K562 (cell line): ENCODE measurements around the gene TOM1. TPM values are rescaled to one million over a fixed set of nuclear protein-coding genes. Genes with fewer than 3 reads are reported as not detected.
A peak's percentile ranks its signal among the peaks of the same experiment; 100 is the strongest.

Source experiments
- EGR1 ChIP-seq: fragments of 450-650 bp; conservative IDR thresholded peaks from 2 replicates; pipeline ENCODE4 v1.6.1; 2017; ENCODE audit warnings: mild to moderate bottlenecking
- ETS2 ChIP-seq: IDR thresholded peaks from 2 replicates; pipeline ENCODE4 v1.6.1; 2016; ENCODE audit warnings: borderline replicate concordance, missing genetic modification characterization, mild to moderate bottlenecking, moderate library complexity, missing compliant biosample characterization; ENCODE audit not compliant: poor library complexity, severe bottlenecking
- FOXO4 ChIP-seq: fragments of 450-650 bp; formaldehyde crosslinking; IDR thresholded peaks from 2 replicates; pipeline ENCODE4 v1.4.0; 2020; ENCODE audit warnings: mild to moderate bottlenecking, moderate library complexity
- HDAC3 ChIP-seq: fragments of 450-650 bp; IDR thresholded peaks from 2 replicates; pipeline ENCODE4 v1.6.1; 2018; ENCODE audit warnings: borderline replicate concordance, mild to moderate bottlenecking, moderate library complexity; ENCODE audit not compliant: partially characterized antibody
- HDAC8 ChIP-seq: fragments of 450-650 bp; IDR thresholded peaks from 2 replicates; pipeline ENCODE4 v1.6.1; 2016; ENCODE audit warnings: mild to moderate bottlenecking, missing genetic modification characterization, moderate library complexity, missing compliant biosample characterization
- MEIS2 ChIP-seq: fragments of 450-650 bp; IDR thresholded peaks from 2 replicates; pipeline ENCODE4 v1.6.1; 2014; ENCODE audit warnings: mild to moderate bottlenecking; ENCODE audit not compliant: partially characterized antibody
- PHTF2 ChIP-seq: fragments of 250-450 bp; sonication (Bioruptor Pico); IDR thresholded peaks from 2 replicates; pipeline ENCODE4 v1.5.0; 2021; ENCODE audit warnings: mild to moderate bottlenecking
- SMAD1 ChIP-seq: fragments of 150-350 bp; IDR thresholded peaks from 2 replicates; pipeline ENCODE4 v1.6.1; 2014; ENCODE audit warnings: low read length, low read depth; ENCODE audit not compliant: partially characterized antibody
- SMC3 ChIP-seq: conservative IDR thresholded peaks from 2 replicates; pipeline ENCODE4 v1.6.1; 2011; ENCODE audit warnings: low read depth, low read length, improper control_type of control experiment; ENCODE audit not compliant: insufficient read depth
- SREBF2 ChIP-seq: sonication (generic); formaldehyde crosslinking; IDR thresholded peaks from 2 replicates; pipeline ENCODE4 v1.4.0; 2020; ENCODE audit warnings: mild to moderate bottlenecking, missing genetic modification reagents
- TARDBP ChIP-seq: fragments of 450-650 bp; IDR thresholded peaks from 2 replicates; pipeline ENCODE4 v1.6.1; 2016
- THRA ChIP-seq: fragments of 450-650 bp; IDR thresholded peaks from 2 replicates; pipeline ENCODE4 v1.6.1; 2017; ENCODE audit warnings: mild to moderate bottlenecking, moderate library complexity
- ZBTB17 ChIP-seq: fragments of 450-650 bp; formaldehyde crosslinking; IDR thresholded peaks from 2 replicates; pipeline ENCODE4 v1.4.0; 2020; ENCODE audit warnings: mild to moderate bottlenecking
- ZNF121 ChIP-seq: sonication (generic); formaldehyde crosslinking; conservative IDR thresholded peaks from 2 replicates; pipeline ENCODE4 v1.8.0; 2022; ENCODE audit warnings: missing genetic modification reagents
- ZNF76 ChIP-seq: fragments of 250-450 bp; sonication (Bioruptor Pico); IDR thresholded peaks from 2 replicates; pipeline ENCODE4 v1.4.0; 2020; ENCODE audit warnings: mild to moderate bottlenecking, moderate library complexity, borderline replicate concordance
- polyA plus RNA-seq, 8 experiments: library from polyadenylated mRNA; depleted of rRNA in 4 of 8; stranded (reverse) in 5 of 8; unstranded in 3 of 8; fragments of >200 nt; fragmentation: Nextera tagmentation in 2 of 8; fragmentation: Illumina TruSeq in 1 of 8; extraction: Ambion mirVana in 2 of 8; extraction: Trizol in 1 of 8; gene quantifications; 2 replicates each; pipeline versions ENCODE4 v1.2.1 to v1.2.3, GENCODE V29; 2011 to 2014; ENCODE audit warnings: inconsistent platforms in 1 of 8, missing spikeins in 1 of 8
- total RNA-seq, 7 experiments: library from RNA; depleted of rRNA in 6 of 7; stranded (reverse); fragments of >200 nt in 6 of 7; fragmentation: Illumina TruSeq in 2 of 7; extraction: Trizol in 2 of 7; gene quantifications; 2 replicates each; pipeline versions ENCODE4 v1.2.1 to v1.2.3, GENCODE V29; 2011 to 2021; ENCODE audit warnings: low replicate concordance in 1 of 7
- TF ChIP-seq, protein P1 (sequence below): fragments of 250-450 bp; sonication (Bioruptor Pico); IDR thresholded peaks from 2 replicates; pipeline ENCODE4 v1.4.0; 2020

The TOM1 gene
- total and polyA plus RNA-seq, 9 of the 15 experiments (the other 6 are each of a cell fraction or from before 2014, with no cell fraction given) = 0.64 to 20.6 (median 12.0) TPM

GRCh38 chr22:35376728-35377472 lies 77.2 kb downstream of the TOM1 start (continued):
- TF ChIP-seq THRA (no peak), ETS2 (no peak), HDAC8 (0 out of 2 replicates have a peak, but pooled peaks have one; percentile 14), SREBF2 (no peak), ZBTB17 (CRISPR knock-in tag) (no peak; the same call in 1 of the 2 replicates), SMAD1 (no peak), HDAC3 (peak; percentile 85), ZNF121 (CRISPR knock-in tag) (no peak), MEIS2 (no peak), TARDBP (peak; percentile 30; the same call in 1 of the 2 replicates), PHTF2 (no peak), EGR1 (peak; percentile 89), ZNF76 (CRISPR knock-in tag) (no peak), FOXO4 (CRISPR knock-in tag) (no peak), SMC3 (no peak)
- TF ChIP-seq, protein P1, sequence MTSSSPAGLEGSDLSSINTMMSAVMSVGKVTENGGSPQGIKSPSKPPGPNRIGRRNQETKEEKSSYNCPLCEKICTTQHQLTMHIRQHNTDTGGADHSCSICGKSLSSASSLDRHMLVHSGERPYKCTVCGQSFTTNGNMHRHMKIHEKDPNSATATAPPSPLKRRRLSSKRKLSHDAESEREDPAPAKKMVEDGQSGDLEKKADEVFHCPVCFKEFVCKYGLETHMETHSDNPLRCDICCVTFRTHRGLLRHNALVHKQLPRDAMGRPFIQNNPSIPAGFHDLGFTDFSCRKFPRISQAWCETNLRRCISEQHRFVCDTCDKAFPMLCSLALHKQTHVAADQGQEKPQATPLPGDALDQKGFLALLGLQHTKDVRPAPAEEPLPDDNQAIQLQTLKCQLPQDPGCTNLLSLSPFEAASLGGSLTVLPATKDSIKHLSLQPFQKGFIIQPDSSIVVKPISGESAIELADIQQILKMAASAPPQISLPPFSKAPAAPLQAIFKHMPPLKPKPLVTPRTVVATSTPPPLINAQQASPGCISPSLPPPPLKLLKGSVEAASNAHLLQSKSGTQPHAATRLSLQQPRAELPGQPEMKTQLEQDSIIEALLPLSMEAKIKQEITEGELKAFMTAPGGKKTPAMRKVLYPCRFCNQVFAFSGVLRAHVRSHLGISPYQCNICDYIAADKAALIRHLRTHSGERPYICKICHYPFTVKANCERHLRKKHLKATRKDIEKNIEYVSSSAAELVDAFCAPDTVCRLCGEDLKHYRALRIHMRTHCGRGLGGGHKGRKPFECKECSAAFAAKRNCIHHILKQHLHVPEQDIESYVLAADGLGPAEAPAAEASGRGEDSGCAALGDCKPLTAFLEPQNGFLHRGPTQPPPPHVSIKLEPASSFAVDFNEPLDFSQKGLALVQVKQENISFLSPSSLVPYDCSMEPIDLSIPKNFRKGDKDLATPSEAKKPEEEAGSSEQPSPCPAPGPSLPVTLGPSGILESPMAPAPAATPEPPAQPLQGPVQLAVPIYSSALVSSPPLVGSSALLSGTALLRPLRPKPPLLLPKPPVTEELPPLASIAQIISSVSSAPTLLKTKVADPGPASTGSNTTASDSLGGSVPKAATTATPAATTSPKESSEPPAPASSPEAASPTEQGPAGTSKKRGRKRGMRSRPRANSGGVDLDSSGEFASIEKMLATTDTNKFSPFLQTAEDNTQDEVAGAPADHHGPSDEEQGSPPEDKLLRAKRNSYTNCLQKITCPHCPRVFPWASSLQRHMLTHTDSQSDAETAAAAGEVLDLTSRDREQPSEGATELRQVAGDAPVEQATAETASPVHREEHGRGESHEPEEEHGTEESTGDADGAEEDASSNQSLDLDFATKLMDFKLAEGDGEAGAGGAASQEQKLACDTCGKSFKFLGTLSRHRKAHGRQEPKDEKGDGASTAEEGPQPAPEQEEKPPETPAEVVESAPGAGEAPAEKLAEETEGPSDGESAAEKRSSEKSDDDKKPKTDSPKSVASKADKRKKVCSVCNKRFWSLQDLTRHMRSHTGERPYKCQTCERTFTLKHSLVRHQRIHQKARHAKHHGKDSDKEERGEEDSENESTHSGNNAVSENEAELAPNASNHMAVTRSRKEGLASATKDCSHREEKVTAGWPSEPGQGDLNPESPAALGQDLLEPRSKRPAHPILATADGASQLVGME (CRISPR knock-in tag) = peak; percentile 33; the same call in 1 of the 2 replicates
